ENCODE data around the gene TBC1D22B.
A peak's percentile ranks its signal among the peaks of the same experiment; 100 is the strongest.

- TF ChIP-seq CTCF (conservative IDR thresholded peaks at IDR 0.05; ENCODE audit: low read length) (peak; percentile 91), EZH2phosphoT487 (IDR thresholded peaks at IDR 0.05; ENCODE audit: borderline replicate concordance, low read depth, low read length) (no peak)
These were observed 124.0 kb downstream of the TBC1D22B start for GRCh38 chr6:37381579-37381978.
